HCT116 (cell line): Measurements from ENCODE around the gene NELL1. TPM values are rescaled to one million over a fixed set of nuclear protein-coding genes. Genes with fewer than 3 reads are reported as not detected.

Source experiments
- ATAC-seq: fragments of 200-7000 bp; cut with Tn5 transposase; 2 replicates; pipeline ENCODE4 v1.9.1; 2020; ENCODE audit warnings: mild to moderate bottlenecking, moderate library complexity
- BruUV-seq: library from RNA; stranded (reverse); fragments of 400-500 nt; replicated peaks from 2 replicates; lab custom pipeline; 2021; lab: Mats Ljungman, UMichigan
- CTCF ChIA-PET: fragments of 300-600 bp; sonication (Branson Sonifier 250); formaldehyde crosslinking; loops from one replicate; lab custom pipeline; 2021; ENCODE audit warnings: antibody characterized with exemption; lab: Charles Lee
- POLR2A ChIA-PET: fragments of 300-600, 350-600 bp; sonication (Branson Sonifier 250); formaldehyde crosslinking; loops from one replicate; lab custom pipeline; 2021; ENCODE audit warnings: antibody characterized with exemption; lab: Charles Lee
- RAD21 ChIA-PET, 2 experiments: fragments of 300-600 bp; sonication (Branson Sonifier 250); formaldehyde crosslinking; loops; one replicate each; lab custom pipeline; 2023; ENCODE audit warnings: low total read pairs in 2 of 2; ENCODE audit not compliant: uncharacterized antibody in 2 of 2, unreplicated experiment in 2 of 2, low non-redundant PET in 1 of 2; lab: Charles Lee
- DNase-seq: peaks from one replicate; pipeline ENCODE4 v3.0.0-alpha.2; 2010; ENCODE audit warnings: low read depth, low spot score
- H2AFZ ChIP-seq: fragments of 200-600 bp; shearing (Covaris generic), sonication (generic); 2 replicates; pipeline ENCODE4 v1.6.1; 2017; ENCODE audit warnings: low read depth, mixed run types, mixed read lengths, antibody characterized with exemption, low read length; ENCODE audit not compliant: poor library complexity, severe bottlenecking
- H3K27ac ChIP-seq: 2 replicates; pipeline ENCODE4 v1.5.1; 2012; ENCODE audit warnings: low read depth, low read length
- H3K27me3 ChIP-seq: fragments of 200-600 bp; sonication (generic); 2 replicates; pipeline ENCODE4 v1.6.1; 2016; ENCODE audit warnings: mixed run types, low read length, mixed read lengths; ENCODE audit not compliant: insufficient read depth
- H3K36me3 ChIP-seq, 2 experiments: fragments of 200-500 bp in 1 of 2; fragments of 200-600 bp in 1 of 2; sonication (Bioruptor generic) in 1 of 2; sonication (generic) in 1 of 2; 2 replicates each; pipeline versions ENCODE4 v1.5.1 to v1.6.1; 2014 to 2016; ENCODE audit warnings: low read length in 2 of 2, inconsistent platforms in 1 of 2, mixed read lengths in 1 of 2, mixed run types in 1 of 2; ENCODE audit not compliant: insufficient read depth in 2 of 2, control insufficient read depth in 1 of 2
- H3K4me1 ChIP-seq, 2 experiments: fragments of 200-600 bp in 1 of 2; sonication (generic) in 1 of 2; 2 replicates each; pipeline versions ENCODE4 v1.5.1 to v1.6.1; 2012 to 2017; ENCODE audit warnings: low read length in 2 of 2, inconsistent platforms in 1 of 2, mild to moderate bottlenecking in 1 of 2, mixed read lengths in 1 of 2, mixed run types in 1 of 2, moderate library complexity in 1 of 2; ENCODE audit not compliant: insufficient read depth in 2 of 2, control insufficient read depth in 1 of 2
- H3K4me2 ChIP-seq: fragments of 200-600 bp; sonication (generic); 2 replicates; pipeline ENCODE4 v1.6.1; 2017; ENCODE audit warnings: mixed run types, low read length, mixed read lengths
- H3K4me3 ChIP-seq, 2 experiments: fragments of 200-600 bp in 1 of 2; sonication (generic) in 1 of 2; replicated peaks in 1 of 2; 2 replicates each; pipeline ENCODE4 v1.5.1; 2011 to 2016; ENCODE audit warnings: low read length in 2 of 2, control low read depth in 1 of 2, low read depth in 1 of 2, mild to moderate bottlenecking in 1 of 2, mixed read lengths in 1 of 2, mixed run types in 1 of 2
- H3K79me2 ChIP-seq: fragments of 200-600 bp; sonication (generic); 2 replicates; pipeline ENCODE4 v1.6.1; 2017; ENCODE audit warnings: mild to moderate bottlenecking, mixed run types, low read length, moderate library complexity, mixed read lengths; ENCODE audit not compliant: insufficient read depth
- H3K9ac ChIP-seq: fragments of 200-600 bp; sonication (generic); 2 replicates; pipeline ENCODE4 v1.6.1; 2016; ENCODE audit warnings: low read length, mixed read lengths
- H3K9me2 ChIP-seq: fragments of 200-600 bp; sonication (generic), shearing (Covaris generic); 2 replicates; pipeline ENCODE4 v1.6.1; 2017; ENCODE audit warnings: mixed run types, mild to moderate bottlenecking, moderate library complexity; ENCODE audit not compliant: insufficient read depth
- H3K9me3 ChIP-seq, 2 experiments: fragments of 200-500 bp in 1 of 2; fragments of 200-600 bp in 1 of 2; sonication (Bioruptor generic) in 1 of 2; sonication (generic) in 1 of 2; 2 replicates each; pipeline ENCODE4 v1.6.1; 2014 to 2017; ENCODE audit warnings: low read length in 2 of 2, mixed read lengths in 2 of 2, inconsistent platforms in 1 of 2, low read depth in 1 of 2, mild to moderate bottlenecking in 1 of 2, mixed run types in 1 of 2, moderate library complexity in 1 of 2; ENCODE audit not compliant: control insufficient read depth in 1 of 2, insufficient read depth in 1 of 2
- H4K20me1 ChIP-seq: fragments of 200-600 bp; sonication (generic), shearing (Covaris generic); 2 replicates; pipeline ENCODE4 v1.6.1; 2017; ENCODE audit warnings: mixed run types, mild to moderate bottlenecking, moderate library complexity; ENCODE audit not compliant: insufficient read depth
- CBX3 ChIP-seq: IDR thresholded peaks from 2 replicates; pipeline ENCODE4 v1.6.1; 2012; ENCODE audit warnings: low read depth
- CEBPB ChIP-seq: IDR thresholded peaks from 2 replicates; pipeline ENCODE4 v1.6.1; 2012; ENCODE audit warnings: low read depth
- EGR1 ChIP-seq: IDR thresholded peaks from 2 replicates; pipeline ENCODE4 v1.6.1; 2012; ENCODE audit warnings: low read depth
- ELF1 ChIP-seq: IDR thresholded peaks from 2 replicates; pipeline ENCODE4 v1.6.1; 2012; ENCODE audit warnings: low read depth, borderline replicate concordance
- EZH2 ChIP-seq: fragments of 200-600 bp; sonication (generic); IDR thresholded peaks from 2 replicates; pipeline ENCODE4 v1.6.1; 2017; ENCODE audit warnings: antibody characterized with exemption, mixed run types
- EZH2phosphoT487 ChIP-seq: fragments of 200-600 bp; IDR thresholded peaks from 2 replicates; pipeline ENCODE4 v1.6.1; 2018; ENCODE audit warnings: antibody characterized with exemption, borderline replicate concordance
- FOSL1 ChIP-seq: IDR thresholded peaks from 2 replicates; pipeline ENCODE4 v1.6.1; 2012; ENCODE audit warnings: low read depth
- JUND ChIP-seq: IDR thresholded peaks from 2 replicates; pipeline ENCODE4 v1.6.1; 2012
- POLR2A ChIP-seq: IDR thresholded peaks from 2 replicates; pipeline ENCODE4 v1.7.0; 2011; ENCODE audit warnings: borderline replicate concordance; ENCODE audit not compliant: insufficient read depth, insufficient read length; ENCODE audit errors: extremely low read depth
- POLR2AphosphoS5 ChIP-seq: IDR thresholded peaks from 2 replicates; pipeline ENCODE4 v1.6.1; 2011; ENCODE audit warnings: mild to moderate bottlenecking, low read depth, low read length, moderate library complexity
- SIN3A ChIP-seq: IDR thresholded peaks from 2 replicates; pipeline ENCODE4 v1.6.1; 2012; ENCODE audit warnings: low read depth
- SRF ChIP-seq: IDR thresholded peaks from 2 replicates; pipeline ENCODE4 v1.6.1; 2012; ENCODE audit warnings: low read depth
- ZFX ChIP-seq: fragments of 450-650 bp; IDR thresholded peaks from 2 replicates; pipeline ENCODE4 v1.6.1; 2017
- intact Hi-C: fragments of 100-400 bp; cut with micrococcal nuclease; formaldehyde crosslinking; loops from 2 replicates; pipeline ENCODE4 v1.10.0; 2022
- total RNA-seq: library from RNA; stranded (reverse); gene quantifications from one replicate; pipeline ENCODE4 v1.2.1, GENCODE V29; 2021; ENCODE audit not compliant: unreplicated experiment
- TF ChIP-seq, protein P1 (sequence below): IDR thresholded peaks from 2 replicates; pipeline ENCODE4 v1.6.1; 2012
- TF ChIP-seq, protein P2 (sequence below): IDR thresholded peaks from 2 replicates; pipeline ENCODE4 v1.6.1; 2011; ENCODE audit warnings: mild to moderate bottlenecking, low read length, moderate library complexity; ENCODE audit not compliant: insufficient replicate concordance; ENCODE audit errors: extremely low read depth
- TF ChIP-seq, protein P3 (sequence below), 3 experiments: fragments of 200-600 bp in 1 of 3; sonication (generic) in 1 of 3; IDR thresholded peaks in 2 of 3; conservative IDR thresholded peaks in 1 of 3; 2 replicates each; pipeline ENCODE4 v1.5.1; 2012 to 2017; ENCODE audit warnings: low read depth in 2 of 3, low read length in 2 of 3, antibody characterized with exemption in 1 of 3, borderline replicate concordance in 1 of 3, control low read depth in 1 of 3, mild to moderate bottlenecking in 1 of 3, mixed read lengths in 1 of 3, mixed run types in 1 of 3, moderate library complexity in 1 of 3; ENCODE audit not compliant: insufficient read depth in 1 of 3
- TF ChIP-seq, protein P4 (sequence below): IDR thresholded peaks from 2 replicates; pipeline ENCODE4 v1.6.1; 2012
- TF ChIP-seq, protein P5 (sequence below): IDR thresholded peaks from 2 replicates; pipeline ENCODE4 v1.6.1; 2012; ENCODE audit warnings: low read depth

NELL1 gene
- total RNA-seq, 1 experiment from 2014 or later = not detected

- H4K20me1 ChIP-seq = no peaks in the 10 kb centered on the region
- peaks cover 0 to 6% of the 10 kb centered on the region in 2 experiments; a peak in 1 of 4 replicates for H3K9me3 ChIP-seq
- no TSS peak for BruUV-seq
- DNase-seq = no peak
- H3K36me3 ChIP-seq = no peaks in the 10 kb centered on the region
- no peaks in the 10 kb centered on the region for H3K79me2 ChIP-seq
- no peak for ATAC-seq
- POLR2A ChIA-PET = no interaction called here
- H3K4me1 ChIP-seq = no peaks in the 10 kb centered on the region
- TF ChIP-seq EGR1 = no peak
- TF ChIP-seq SIN3A = no peak
- no peak for TF ChIP-seq FOSL1
- TF ChIP-seq, protein P1, sequence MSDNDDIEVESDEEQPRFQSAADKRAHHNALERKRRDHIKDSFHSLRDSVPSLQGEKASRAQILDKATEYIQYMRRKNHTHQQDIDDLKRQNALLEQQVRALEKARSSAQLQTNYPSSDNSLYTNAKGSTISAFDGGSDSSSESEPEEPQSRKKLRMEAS = no peak
- TF ChIP-seq, protein P2, sequence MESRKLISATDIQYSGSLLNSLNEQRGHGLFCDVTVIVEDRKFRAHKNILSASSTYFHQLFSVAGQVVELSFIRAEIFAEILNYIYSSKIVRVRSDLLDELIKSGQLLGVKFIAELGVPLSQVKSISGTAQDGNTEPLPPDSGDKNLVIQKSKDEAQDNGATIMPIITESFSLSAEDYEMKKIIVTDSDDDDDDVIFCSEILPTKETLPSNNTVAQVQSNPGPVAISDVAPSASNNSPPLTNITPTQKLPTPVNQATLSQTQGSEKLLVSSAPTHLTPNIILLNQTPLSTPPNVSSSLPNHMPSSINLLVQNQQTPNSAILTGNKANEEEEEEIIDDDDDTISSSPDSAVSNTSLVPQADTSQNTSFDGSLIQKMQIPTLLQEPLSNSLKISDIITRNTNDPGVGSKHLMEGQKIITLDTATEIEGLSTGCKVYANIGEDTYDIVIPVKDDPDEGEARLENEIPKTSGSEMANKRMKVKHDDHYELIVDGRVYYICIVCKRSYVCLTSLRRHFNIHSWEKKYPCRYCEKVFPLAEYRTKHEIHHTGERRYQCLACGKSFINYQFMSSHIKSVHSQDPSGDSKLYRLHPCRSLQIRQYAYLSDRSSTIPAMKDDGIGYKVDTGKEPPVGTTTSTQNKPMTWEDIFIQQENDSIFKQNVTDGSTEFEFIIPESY = no peak
- TF ChIP-seq POLR2AphosphoS5 = no peak
- TF ChIP-seq, protein P3, sequence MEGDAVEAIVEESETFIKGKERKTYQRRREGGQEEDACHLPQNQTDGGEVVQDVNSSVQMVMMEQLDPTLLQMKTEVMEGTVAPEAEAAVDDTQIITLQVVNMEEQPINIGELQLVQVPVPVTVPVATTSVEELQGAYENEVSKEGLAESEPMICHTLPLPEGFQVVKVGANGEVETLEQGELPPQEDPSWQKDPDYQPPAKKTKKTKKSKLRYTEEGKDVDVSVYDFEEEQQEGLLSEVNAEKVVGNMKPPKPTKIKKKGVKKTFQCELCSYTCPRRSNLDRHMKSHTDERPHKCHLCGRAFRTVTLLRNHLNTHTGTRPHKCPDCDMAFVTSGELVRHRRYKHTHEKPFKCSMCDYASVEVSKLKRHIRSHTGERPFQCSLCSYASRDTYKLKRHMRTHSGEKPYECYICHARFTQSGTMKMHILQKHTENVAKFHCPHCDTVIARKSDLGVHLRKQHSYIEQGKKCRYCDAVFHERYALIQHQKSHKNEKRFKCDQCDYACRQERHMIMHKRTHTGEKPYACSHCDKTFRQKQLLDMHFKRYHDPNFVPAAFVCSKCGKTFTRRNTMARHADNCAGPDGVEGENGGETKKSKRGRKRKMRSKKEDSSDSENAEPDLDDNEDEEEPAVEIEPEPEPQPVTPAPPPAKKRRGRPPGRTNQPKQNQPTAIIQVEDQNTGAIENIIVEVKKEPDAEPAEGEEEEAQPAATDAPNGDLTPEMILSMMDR (IDR thresholded peaks at IDR 0.05 in 2 of 3, conservative IDR thresholded peaks at IDR 0.05 in 1 of 3; ENCODE audit: borderline replicate concordance in 1 of 3, insufficient read depth in 1 of 3, low read depth in 2 of 3, low read length in 2 of 3) = no peak
- no peak for TF ChIP-seq EZH2phosphoT487
- no peak for TF ChIP-seq EZH2
- no peak for TF ChIP-seq ELF1
- no peak for TF ChIP-seq ZFX
- TF ChIP-seq CEBPB = no peak
- TF ChIP-seq, protein P4, sequence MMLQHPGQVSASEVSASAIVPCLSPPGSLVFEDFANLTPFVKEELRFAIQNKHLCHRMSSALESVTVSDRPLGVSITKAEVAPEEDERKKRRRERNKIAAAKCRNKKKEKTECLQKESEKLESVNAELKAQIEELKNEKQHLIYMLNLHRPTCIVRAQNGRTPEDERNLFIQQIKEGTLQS = no peak
- no peak for TF ChIP-seq SRF
- TF ChIP-seq CBX3 = no peak
- TF ChIP-seq, protein P5, sequence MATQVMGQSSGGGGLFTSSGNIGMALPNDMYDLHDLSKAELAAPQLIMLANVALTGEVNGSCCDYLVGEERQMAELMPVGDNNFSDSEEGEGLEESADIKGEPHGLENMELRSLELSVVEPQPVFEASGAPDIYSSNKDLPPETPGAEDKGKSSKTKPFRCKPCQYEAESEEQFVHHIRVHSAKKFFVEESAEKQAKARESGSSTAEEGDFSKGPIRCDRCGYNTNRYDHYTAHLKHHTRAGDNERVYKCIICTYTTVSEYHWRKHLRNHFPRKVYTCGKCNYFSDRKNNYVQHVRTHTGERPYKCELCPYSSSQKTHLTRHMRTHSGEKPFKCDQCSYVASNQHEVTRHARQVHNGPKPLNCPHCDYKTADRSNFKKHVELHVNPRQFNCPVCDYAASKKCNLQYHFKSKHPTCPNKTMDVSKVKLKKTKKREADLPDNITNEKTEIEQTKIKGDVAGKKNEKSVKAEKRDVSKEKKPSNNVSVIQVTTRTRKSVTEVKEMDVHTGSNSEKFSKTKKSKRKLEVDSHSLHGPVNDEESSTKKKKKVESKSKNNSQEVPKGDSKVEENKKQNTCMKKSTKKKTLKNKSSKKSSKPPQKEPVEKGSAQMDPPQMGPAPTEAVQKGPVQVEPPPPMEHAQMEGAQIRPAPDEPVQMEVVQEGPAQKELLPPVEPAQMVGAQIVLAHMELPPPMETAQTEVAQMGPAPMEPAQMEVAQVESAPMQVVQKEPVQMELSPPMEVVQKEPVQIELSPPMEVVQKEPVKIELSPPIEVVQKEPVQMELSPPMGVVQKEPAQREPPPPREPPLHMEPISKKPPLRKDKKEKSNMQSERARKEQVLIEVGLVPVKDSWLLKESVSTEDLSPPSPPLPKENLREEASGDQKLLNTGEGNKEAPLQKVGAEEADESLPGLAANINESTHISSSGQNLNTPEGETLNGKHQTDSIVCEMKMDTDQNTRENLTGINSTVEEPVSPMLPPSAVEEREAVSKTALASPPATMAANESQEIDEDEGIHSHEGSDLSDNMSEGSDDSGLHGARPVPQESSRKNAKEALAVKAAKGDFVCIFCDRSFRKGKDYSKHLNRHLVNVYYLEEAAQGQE = no peak
- no peak for TF ChIP-seq POLR2A
- no peak for TF ChIP-seq JUND
- no peak overlapping the region for H3K27ac ChIP-seq
- intact Hi-C loops = no loop called here
- RAD21 ChIA-PET = no interaction called here
- H2AFZ ChIP-seq = no peak overlapping the region
- H3K27me3 ChIP-seq = no peaks in the 10 kb centered on the region
- H3K9ac ChIP-seq = no peak overlapping the region
- H3K4me2 ChIP-seq = no peak overlapping the region
- no peak overlapping the region for H3K4me3 ChIP-seq
- H3K9me2 ChIP-seq = no peaks in the 10 kb centered on the region
- CTCF ChIA-PET = no interaction called here
These were observed 151.7 kb downstream of the NELL1 start for GRCh38 chr11:20821046-20821445.
